T-cell (primary cell): ENCODE data around the gene NEK11. TPM values are rescaled to one million over a fixed set of nuclear protein-coding genes. Genes with fewer than 3 reads are reported as not detected.
A peak's percentile ranks its signal among the peaks of the same experiment; 100 is the strongest.
"Not testable (repeated sequence)": the region's sequence is repeated elsewhere in the genome, so short reads cannot be mapped to it uniquely, and the experiment has no call there.

ENCODE experiments used
- ATAC-seq, 4 experiments: fragments of 200-7000 bp in 3 of 4; fragments of 150-1000 bp in 1 of 4; cut with Tn5 transposase; replicated peaks in 1 of 4; 1 replicate in 3 of 4; 2 replicates in 1 of 4; pipeline ENCODE4 v1.10.0; 2021; ENCODE audit warnings: moderate library complexity in 3 of 4, mild to moderate bottlenecking in 2 of 4, moderate number of reproducible peaks in 1 of 4
- CTCF ChIA-PET, 2 donors: fragments of 300-600 bp; sonication (Branson Sonifier 250); formaldehyde crosslinking; loops; one replicate each; lab custom pipeline; 2022; ENCODE audit warnings: antibody characterized with exemption in 2 of 2; lab: Charles Lee
- POLR2A ChIA-PET, 2 donors: fragments of 300-600 bp; sonication (Branson Sonifier 250); formaldehyde crosslinking; loops; one replicate each; lab custom pipeline; 2022; ENCODE audit warnings: antibody characterized with exemption in 2 of 2; lab: Charles Lee
- DNase-seq, 35 experiments: peaks; one replicate each; pipeline versions ENCODE4 v3.0.0 to v3.0.0-alpha.2; 2013 to 2023
- H3K27ac ChIP-seq: one replicate; pipeline ENCODE4 v1.5.1; 2013; ENCODE audit warnings: low read length
- H3K27me3 ChIP-seq, 2 experiments: replicated peaks in 1 of 2; 1 replicate in 1 of 2; 2 replicates in 1 of 2; pipeline versions ENCODE4 v1.6.1 to v1.7.0; 2013; ENCODE audit warnings: low read length in 1 of 2, mixed read lengths in 1 of 2; ENCODE audit not compliant: control insufficient read depth in 2 of 2, insufficient read depth in 2 of 2; ENCODE audit errors: extremely low read depth in 1 of 2
- H3K36me3 ChIP-seq, 2 donors: 1 replicate in 1 of 2; 2 replicates in 1 of 2; pipeline versions ENCODE4 v1.6.1 to v1.7.0; 2013; ENCODE audit warnings: low read length in 1 of 2; ENCODE audit not compliant: control insufficient read depth in 2 of 2, insufficient read depth in 1 of 2; ENCODE audit errors: extremely low read depth in 1 of 2
- H3K4me1 ChIP-seq, 2 experiments: 1 replicate in 1 of 2; 2 replicates in 1 of 2; pipeline versions ENCODE4 v1.6.1 to v1.7.0; 2013; ENCODE audit warnings: low read length in 2 of 2, mixed read lengths in 1 of 2; ENCODE audit not compliant: insufficient read depth in 2 of 2, control insufficient read depth in 1 of 2; ENCODE audit errors: extremely low read depth in 1 of 2
- H3K4me3 ChIP-seq, 2 donors: 1 replicate in 1 of 2; 2 replicates in 1 of 2; pipeline versions ENCODE4 v1.5.1 to v1.7.0; 2013; ENCODE audit warnings: mild to moderate bottlenecking in 2 of 2, low read length in 1 of 2, moderate library complexity in 1 of 2; ENCODE audit not compliant: control insufficient read depth in 1 of 2; ENCODE audit errors: extremely low read depth in 1 of 2
- H3K9me3 ChIP-seq: 2 replicates; pipeline ENCODE4 v1.7.0; 2013
- H3K27ac Mint-ChIP-seq, 2 donors: one replicate each; pipeline ENCODE4 v1.8.0; 2020 to 2021; ENCODE audit warnings: mild to moderate bottlenecking in 2 of 2, mixed read lengths in 2 of 2
- H3K27me3 Mint-ChIP-seq, 2 donors: one replicate each; pipeline ENCODE4 v1.8.0; 2021 to 2022; ENCODE audit warnings: mixed read lengths in 2 of 2
- H3K36me3 Mint-ChIP-seq: one replicate; pipeline ENCODE4 v1.8.0; 2021; ENCODE audit warnings: mixed read lengths
- H3K4me1 Mint-ChIP-seq, 3 donors: one replicate each; pipeline ENCODE4 v1.8.0; 2020 to 2022; ENCODE audit warnings: mixed read lengths in 3 of 3, mild to moderate bottlenecking in 1 of 3
- H3K4me3 Mint-ChIP-seq, 3 donors: one replicate each; pipeline ENCODE4 v1.8.0; 2020 to 2022; ENCODE audit warnings: mild to moderate bottlenecking in 3 of 3, mixed read lengths in 3 of 3, moderate library complexity in 3 of 3
- H3K9me3 Mint-ChIP-seq, 3 donors: one replicate each; pipeline ENCODE4 v1.8.0; 2020 to 2022; ENCODE audit warnings: mixed read lengths in 3 of 3
- WGBS: methylation state at CpG from one replicate; pipeline ENCODE4 v1.1.5; 2013; ENCODE audit warnings: missing lambda C conversion rate; ENCODE audit not compliant: insufficient coverage; 5-methylcytosine and 5-hydroxymethylcytosine counted together
- total RNA-seq, 35 experiments: library from RNA in 6 of 35; stranded (reverse) in 6 of 35; fragments of 120-200 nt in 1 of 35; gene quantifications; one replicate each; pipeline versions ENCODE4 v1.2.1 to v1.2.4 and lab custom pipeline; 2013 to 2026

NEK11 gene
- total RNA-seq, 5 donors from 2014 or later (not counting 1 experiment from before 2014, with no cell fraction given): 3.8 to 6.5 (median 4.5) TPM

DNA sequence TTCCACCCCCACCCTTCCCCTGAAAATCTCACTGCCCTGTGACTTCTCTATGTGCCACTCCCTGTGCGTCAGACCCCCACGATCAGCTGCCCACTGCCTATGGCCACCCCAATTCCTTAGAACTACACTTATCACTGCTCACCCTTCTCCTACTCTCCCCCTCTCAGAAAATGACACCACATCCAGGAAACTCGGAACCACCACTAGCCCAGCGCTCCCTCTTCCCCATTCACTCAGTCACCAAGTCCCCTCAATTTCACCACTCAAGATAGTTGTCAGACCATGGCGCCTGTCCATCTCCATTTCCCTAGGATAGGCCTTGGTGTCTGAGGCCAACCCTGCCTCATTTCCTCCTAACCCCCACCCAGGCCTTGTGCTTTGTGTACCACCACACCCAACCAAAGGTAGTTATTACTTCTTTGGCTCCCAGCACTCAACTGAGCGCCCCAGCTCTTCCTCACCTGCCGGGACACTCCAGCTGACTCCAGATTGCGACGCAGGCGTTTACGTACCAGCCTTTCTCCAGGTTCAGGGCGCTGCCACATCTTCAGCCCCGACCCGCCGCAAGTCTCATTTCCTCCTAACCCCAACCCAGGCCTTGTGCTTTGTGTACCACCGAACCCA lies 354.3 kb downstream of the NEK11 start:
- H3K9me3 ChIP-seq, ATAC-seq, DNase-seq, H3K27me3 ChIP-seq, H3K9me3 Mint-ChIP-seq, H3K27me3 Mint-ChIP-seq, H3K36me3 ChIP-seq: not testable (repeated sequence)
- Mint-ChIP-seq H3K27ac (peak overlapping the region; percentile 91 to 95), H3K4me1 (peaks cover 21 to 48% (median 37%) of the 10 kb centered on the region in 3 donors), H3K36me3 (peaks cover 20% of the 10 kb centered on the region), H3K4me3 (peak overlapping the region; percentile 95 to 96 (median 96))
- H3K4me1 ChIP-seq: peaks cover 0 to 20% of the 10 kb centered on the region in 2 experiments
- 27% methylated on average over 16 of the region's 16 CpGs for WGBS
- peak overlapping the region; percentile 38 for H3K27ac ChIP-seq
- ChIA-PET CTCF (interaction anchor here (1.0 to 1.4 kb wide), 4 partner anchors 340 to 355 kb away, joined by 3 to 4 read pairs (median 4); partner anchors contain the start of genes ASTE1 (in 1 of the 2) and NEK11 (in 1 of the 2)), POLR2A (interaction anchor here (0.5 to 1.5 kb wide), 3 partner anchors 339 to 355 kb away, joined by 3 to 6 read pairs (median 6); partner anchors contain the start of genes ASTE1 (in 2 of the 2) and NEK11 (in 2 of the 2))
- peak overlapping the region; percentile 91 to 92 for H3K4me3 ChIP-seq

DNA sequence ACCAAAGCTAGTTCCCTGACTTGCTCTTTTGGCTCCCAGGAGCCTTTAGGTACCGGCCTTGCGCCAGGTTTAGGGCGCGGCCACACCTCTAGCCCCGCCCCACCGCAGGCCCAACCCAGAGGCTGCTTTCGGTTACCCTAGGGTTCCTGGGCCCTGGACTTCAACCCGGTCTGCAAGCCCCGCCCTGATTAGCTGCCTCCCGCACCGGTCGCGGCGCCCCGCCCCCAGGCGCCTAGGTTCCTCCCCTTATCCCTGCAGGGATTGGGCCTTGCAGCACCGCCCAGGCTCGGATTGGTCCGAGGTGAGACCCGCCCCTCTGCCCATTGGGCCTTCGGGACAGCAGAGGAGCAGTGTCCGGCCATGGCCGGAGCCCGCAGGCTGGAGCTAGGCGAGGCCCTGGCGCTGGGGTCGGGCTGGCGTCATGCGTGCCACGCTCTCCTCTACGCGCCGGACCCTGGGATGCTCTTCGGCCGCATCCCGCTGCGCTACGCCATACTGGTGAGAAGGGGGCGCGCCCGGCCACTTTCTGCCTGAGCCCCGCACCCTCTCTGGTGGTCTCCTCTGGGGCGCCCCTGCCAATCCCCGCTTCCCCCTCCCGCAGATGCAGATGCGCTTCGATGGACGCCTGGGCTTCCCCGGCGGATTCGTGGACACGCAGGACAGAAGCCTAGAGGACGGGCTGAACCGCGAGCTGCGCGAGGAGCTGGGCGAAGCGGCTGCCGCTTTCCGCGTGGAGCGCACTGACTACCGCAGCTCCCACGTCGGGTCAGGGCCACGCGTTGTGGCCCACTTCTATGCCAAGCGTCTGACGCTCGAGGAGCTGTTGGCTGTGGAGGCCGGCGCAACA lies 355.0 kb downstream of the NEK11 start, which contains the start of gene NUDT16:
Gene NUDT16 (plus strand): TSS at position 330 of the 847 bp plus-strand sequence. CDS start 31 bp downstream, at position 361.
- peak; percentile 84 to 97 (median 92) for DNase-seq
- Histone ChIP-seq H3K4me1 (peaks cover 0 to 24% of the 10 kb centered on the region in 2 experiments), H3K36me3 (peaks cover 0 to 3% of the 10 kb centered on the region in 2 donors), H3K9me3 (no peaks in the 10 kb centered on the region), H3K4me3 (peak within 1 kb of the TSS; percentile 91 to 92), H3K27ac (peak within 1 kb of the TSS; percentile 38), H3K27me3 (peaks cover 0 to 4% of the 10 kb centered on the region in 2 experiments)
- WGBS: under 1% methylated on average over 73 of the region's 73 CpGs
- CTCF ChIA-PET: interaction anchor here (0.5 to 1.4 kb wide), 7 partner anchors 44 to 1557 kb away, joined by 3 to 4 read pairs (median 3); partner anchors contain the start of genes ASTE1 (in 1 of the 2) and NEK11 (in 1 of the 2)
- POLR2A ChIA-PET: interaction anchor here (0.5 to 1.5 kb wide), 4 partner anchors 173 to 1045 kb away, joined by 3 to 6 read pairs (median 4); partner anchors contain the start of genes ASTE1 (in 2 of the 2) and NEK11 (in 2 of the 2)
- Mint-ChIP-seq H3K27me3 (no peaks in the 10 kb centered on the region), H3K27ac (peak within 1 kb of the TSS; percentile 91 to 95), H3K4me1 (peaks cover 28 to 56% (median 44%) of the 10 kb centered on the region in 3 donors), H3K4me3 (peak within 1 kb of the TSS; percentile 95 to 96 (median 96)), H3K9me3 (no peaks in the 10 kb centered on the region), H3K36me3 (peaks cover 23% of the 10 kb centered on the region)
- peak; percentile 96 to 99 (median 98) for ATAC-seq

DNA sequence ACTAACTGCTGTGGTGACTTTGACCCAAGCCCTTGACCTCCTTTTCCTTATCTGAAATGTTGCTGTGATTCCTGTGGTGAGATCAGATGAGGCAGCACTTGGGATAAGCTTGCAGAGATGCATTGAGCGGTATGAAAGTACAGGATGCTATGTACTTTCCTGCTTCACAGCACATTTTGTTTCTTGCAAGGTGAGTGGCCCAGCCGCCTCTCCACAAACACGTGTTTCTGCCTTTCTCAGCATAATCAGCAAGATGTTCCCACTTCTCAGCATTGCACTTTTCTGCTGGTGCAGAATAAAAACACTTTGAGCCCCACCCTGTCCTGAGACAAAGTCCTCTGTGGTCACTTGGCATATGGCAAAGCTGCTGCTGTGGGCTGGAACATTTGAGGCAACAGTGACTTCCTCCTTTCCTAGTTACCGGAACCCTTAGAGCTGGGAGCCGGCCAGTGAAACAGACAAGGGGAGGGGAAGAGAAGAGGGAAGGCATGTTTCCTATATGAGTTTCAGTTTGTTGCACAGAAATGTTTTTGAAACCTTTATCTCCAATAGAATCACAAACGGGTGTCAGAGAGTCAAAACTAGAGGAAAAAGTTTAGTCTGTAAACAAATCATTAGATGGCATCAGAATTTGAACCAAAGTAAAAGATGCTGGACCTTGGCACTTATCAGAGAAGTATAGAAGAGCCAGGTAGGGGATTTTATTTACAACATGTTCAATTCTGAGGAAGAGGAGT lies 359.9 kb downstream of the NEK11 start:
- POLR2A ChIA-PET: no interaction called here

DNA sequence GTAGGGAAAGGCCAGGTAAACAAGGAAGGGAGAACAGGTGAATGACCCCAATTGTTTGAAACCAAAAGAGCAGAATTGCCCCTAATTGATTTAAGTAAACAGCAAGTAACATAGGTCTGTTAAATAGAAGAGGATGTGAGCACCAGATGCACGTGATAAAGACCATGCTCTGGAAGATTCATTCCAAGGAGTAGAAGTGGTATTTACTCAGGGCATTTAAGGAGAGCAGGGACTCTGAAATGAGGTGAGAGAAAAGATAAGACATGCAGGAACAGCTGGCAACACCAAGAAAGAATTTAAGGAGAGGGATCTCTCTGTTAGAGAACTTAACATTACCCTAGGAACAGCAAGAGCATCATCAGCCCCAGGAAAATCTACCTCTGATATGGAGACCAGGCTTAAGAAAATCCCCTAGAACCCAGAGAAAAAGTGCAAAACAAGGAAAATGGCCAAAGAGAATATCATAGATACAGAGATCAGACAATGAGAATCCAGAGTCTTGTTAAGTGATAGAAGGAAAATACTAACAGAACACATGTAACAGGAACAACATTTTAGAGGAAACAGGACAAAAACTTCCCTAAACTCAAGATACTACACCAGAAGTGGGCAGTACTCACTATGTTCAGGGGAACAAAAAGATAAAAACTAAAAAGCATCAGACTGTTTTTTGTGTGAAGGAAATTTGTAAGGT lies 361.3 kb downstream of the NEK11 start:
- Mint-ChIP-seq H3K36me3 (peaks cover 20% of the 10 kb centered on the region), H3K4me1 (peaks cover 14 to 27% (median 27%) of the 10 kb centered on the region in 3 donors), H3K4me3 (no peak overlapping the region), H3K27me3 (no peaks in the 10 kb centered on the region), H3K27ac (no peak overlapping the region), H3K9me3 (no peaks in the 10 kb centered on the region)
- ATAC-seq (no peak), DNase-seq (no peak)
- POLR2A ChIA-PET: no interaction called here
- 100% methylated on average over 1 of the region's 1 CpG for WGBS
- H3K4me3 ChIP-seq: no peak overlapping the region
- peaks cover 0 to 3% of the 10 kb centered on the region in 2 donors for H3K36me3 ChIP-seq
- no peak overlapping the region for H3K27ac ChIP-seq
- H3K9me3 ChIP-seq: no peaks in the 10 kb centered on the region
- H3K4me1 ChIP-seq: peaks cover 0 to 6% of the 10 kb centered on the region in 2 experiments
- CTCF ChIA-PET: no interaction called here
- H3K27me3 ChIP-seq: peaks cover 0 to 6% of the 10 kb centered on the region in 2 experiments

More for the DNA sequence above, 359.9 kb downstream of the NEK11 start:
- ATAC-seq (no peak), DNase-seq (peak in 1 of 35 experiments; percentile 26)
- 24% methylated on average over 3 of the region's 6 CpGs for WGBS
- H3K4me3 Mint-ChIP-seq: no peak overlapping the region
- no peaks in the 10 kb centered on the region for H3K27me3 Mint-ChIP-seq
- H3K9me3 ChIP-seq: no peaks in the 10 kb centered on the region
- no peak overlapping the region for H3K27ac ChIP-seq
- CTCF ChIA-PET: no interaction called here
- peaks cover 22 to 37% (median 34%) of the 10 kb centered on the region in 3 donors for H3K4me1 Mint-ChIP-seq
- peak overlapping the region; percentile 56 for H3K27ac Mint-ChIP-seq
- peaks cover 0 to 4% of the 10 kb centered on the region in 2 experiments for H3K27me3 ChIP-seq
- no peaks in the 10 kb centered on the region for H3K9me3 Mint-ChIP-seq
- peaks cover 0 to 3% of the 10 kb centered on the region in 2 donors for H3K36me3 ChIP-seq
- H3K4me1 ChIP-seq: peaks cover 0 to 17% of the 10 kb centered on the region in 2 experiments
- H3K4me3 ChIP-seq: no peak overlapping the region
- peaks cover 20% of the 10 kb centered on the region for H3K36me3 Mint-ChIP-seq

DNA sequence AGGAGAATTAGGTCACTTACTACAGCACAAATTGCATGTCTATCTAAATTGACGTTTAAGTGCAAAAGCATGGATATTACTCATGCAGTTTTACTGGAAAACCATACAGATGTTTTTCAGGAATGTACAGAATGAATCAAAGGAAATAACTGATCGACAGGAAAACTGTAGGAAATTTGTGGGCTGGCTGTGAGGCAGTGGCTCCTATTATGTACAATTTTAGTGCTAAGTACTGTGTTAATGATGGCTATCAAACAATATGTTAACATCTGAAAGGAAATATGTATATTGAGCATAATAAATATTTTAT lies 361.8 kb downstream of the NEK11 start:
- Mint-ChIP-seq H3K36me3 (peaks cover 20% of the 10 kb centered on the region), H3K4me3 (no peak overlapping the region), H3K4me1 (peaks cover 14 to 27% (median 25%) of the 10 kb centered on the region in 3 donors), H3K27me3 (no peaks in the 10 kb centered on the region), H3K9me3 (no peaks in the 10 kb centered on the region), H3K27ac (no peak overlapping the region)
- H3K36me3 ChIP-seq: peaks cover 0 to 2% of the 10 kb centered on the region in 2 donors
- no peak for DNase-seq
- H3K27ac ChIP-seq: no peak overlapping the region
- H3K9me3 ChIP-seq: no peaks in the 10 kb centered on the region
- peaks cover 0 to 4% of the 10 kb centered on the region in 2 experiments for H3K4me1 ChIP-seq
- H3K27me3 ChIP-seq: peaks cover 0 to 6% of the 10 kb centered on the region in 2 experiments
- ChIA-PET POLR2A (no interaction called here), CTCF (no interaction called here)
- WGBS: no CpG with 5 or more reads among the region's 2 CpGs
- H3K4me3 ChIP-seq: no peak overlapping the region
- no peak for ATAC-seq
